Measurements from ENCODE around the gene CITED2.
A peak's percentile ranks its signal among the peaks of the same experiment; 100 is the strongest.
"Not testable (repeated sequence)": the region's sequence is repeated elsewhere in the genome, so short reads cannot be mapped to it uniquely, and the experiment has no call there.

The CITED2 gene

DNA sequence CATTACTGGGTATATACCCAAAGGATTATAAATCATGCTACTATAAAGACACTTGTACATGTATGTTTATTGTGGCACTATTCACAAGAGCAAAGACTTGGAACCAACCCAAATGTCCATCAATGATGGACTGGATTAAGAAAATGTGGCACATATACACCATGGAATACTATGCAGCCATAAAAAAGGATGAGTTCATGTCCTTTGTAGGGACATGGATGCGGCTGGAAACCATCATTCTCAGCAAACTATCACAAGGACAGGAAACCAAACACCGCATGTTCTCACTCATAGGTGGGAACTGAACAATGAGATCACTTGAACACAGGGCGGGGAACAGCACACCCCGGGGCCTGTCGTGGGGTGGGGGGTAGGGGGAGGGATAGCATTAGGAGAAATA lies 10.7 kb downstream of the CITED2 start:
- not testable (repeated sequence) for DNase-seq

DNA sequence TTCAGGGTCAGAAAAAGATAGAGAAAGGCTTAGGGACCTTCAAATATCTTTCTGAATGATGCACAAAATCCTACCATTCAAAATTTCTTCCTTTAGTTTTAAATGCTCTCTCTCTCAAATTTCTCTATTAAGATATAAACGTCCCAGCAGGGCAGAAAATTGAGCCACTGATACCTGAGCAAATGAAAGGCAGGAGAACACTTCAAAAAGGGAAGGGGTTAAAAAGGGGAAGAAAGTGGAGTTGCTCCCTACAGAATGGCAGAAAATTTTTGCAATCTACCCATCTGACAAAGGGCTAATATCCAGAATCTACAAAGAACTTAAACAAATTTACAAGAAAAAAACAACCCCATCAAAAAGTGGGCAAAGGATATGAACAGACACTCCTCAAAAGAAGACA lies 11.3 kb downstream of the CITED2 start:
- not testable (repeated sequence) for DNase-seq

DNA sequence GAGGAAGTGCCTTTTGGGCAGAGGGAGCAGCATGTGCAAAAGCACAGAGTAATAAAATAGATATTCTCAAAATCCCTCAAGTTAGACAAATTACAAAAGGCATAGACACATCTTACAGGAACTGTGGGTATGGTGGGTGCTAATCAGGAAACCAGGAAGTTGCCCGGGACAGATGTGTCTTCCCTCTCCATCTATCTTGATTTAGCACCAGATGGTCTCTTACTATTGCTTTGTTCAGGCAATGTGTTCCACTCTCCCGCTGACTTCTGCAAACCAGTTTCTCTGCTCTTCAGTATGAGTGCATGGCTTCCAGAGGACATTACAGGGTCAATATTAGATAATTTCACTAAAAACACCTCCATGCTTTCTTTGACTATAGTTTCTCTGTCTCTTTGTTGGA lies 13.2 kb downstream of the CITED2 start:
- no peak for DNase-seq

DNA sequence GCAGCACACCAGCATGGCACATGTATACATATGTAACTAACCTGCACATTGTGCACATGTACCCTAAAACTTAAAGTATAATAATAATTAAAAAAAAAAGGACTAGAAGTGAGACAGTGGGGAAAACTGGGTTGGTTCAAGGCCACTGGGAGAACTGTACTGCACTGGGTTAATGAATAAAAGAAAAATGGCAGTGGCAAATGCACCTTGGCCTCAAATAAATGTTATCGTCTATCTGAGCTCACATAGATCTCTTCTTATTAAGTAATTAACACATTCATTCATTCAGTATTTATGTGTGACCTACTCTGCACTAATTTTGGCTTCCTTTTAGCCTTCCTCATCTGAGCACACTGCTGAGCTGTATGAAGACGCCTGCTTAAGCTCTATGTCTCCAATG lies 17.5 kb downstream of the CITED2 start:
- DNase-seq = no peak

DNA sequence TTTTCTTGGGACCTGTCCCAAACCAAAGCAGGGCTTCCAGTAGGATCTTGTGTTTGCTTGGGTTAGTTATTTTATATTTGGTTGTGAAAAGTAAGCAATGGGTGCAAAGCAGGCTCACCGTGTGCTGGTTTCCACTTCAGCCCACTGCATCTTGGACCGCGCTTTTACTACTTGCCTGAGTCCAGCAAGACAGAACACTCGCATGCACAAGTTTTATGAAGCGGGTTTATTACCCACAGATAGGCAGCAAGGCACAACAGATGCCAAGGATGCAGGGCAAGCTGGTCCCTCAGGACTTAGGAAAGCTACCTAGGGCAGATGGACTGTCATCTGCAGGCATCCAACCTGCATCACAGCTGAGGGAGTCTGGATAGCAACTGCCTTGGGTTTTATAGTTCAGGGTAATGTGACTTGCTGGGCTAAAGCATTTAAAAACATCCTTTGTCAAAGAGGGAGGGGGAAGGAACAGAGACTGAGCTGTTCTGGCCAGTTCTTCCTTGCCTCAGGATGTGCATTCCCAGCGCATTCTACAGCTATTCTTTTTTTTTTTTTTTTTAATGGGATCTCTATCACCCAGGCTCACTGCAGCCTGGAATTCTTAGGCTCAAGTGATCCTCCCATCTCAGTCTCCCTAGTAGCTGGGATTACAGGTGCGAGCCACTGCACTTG lies 18.5 kb downstream of the CITED2 start:
- no peak for DNase-seq

DNA sequence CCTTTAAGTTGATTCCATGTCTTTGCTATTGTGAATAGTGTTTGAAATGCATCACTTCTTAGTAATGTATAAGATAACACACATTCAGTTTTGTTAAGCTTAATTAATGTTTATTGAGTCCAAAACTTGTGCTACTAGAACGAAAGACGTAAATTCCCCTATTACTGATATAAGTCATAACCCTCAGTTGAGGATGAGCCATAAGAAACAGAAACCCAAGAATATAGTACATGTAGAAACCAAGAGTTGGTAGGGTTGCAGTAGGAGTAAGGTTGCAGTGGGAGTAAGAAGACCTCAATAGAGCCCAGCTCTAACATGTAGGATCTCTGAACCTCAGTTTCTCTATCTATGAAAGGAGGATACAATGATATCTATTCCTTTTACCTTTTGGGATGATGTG lies 19.3 kb downstream of the CITED2 start:
- no peak for DNase-seq

DNA sequence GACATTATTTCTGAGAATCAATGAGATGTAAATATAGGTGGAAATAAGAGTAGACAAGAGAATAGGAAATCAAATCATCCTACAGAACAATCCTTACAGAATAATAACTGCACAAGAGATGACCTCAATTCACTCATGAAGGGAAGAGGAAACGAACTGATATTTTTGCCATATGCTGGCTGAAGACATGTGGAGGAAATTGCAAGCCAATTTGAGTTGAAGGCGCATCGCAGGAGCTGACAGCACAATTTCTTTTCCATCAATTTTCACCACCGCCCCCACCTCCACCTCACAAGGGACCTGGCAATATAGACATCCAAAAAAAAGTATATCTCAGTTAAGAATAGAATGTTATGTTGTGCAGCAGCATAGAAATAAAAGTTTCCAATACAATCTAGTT lies 20.3 kb downstream of the CITED2 start:
- DNase-seq = no peak

DNA sequence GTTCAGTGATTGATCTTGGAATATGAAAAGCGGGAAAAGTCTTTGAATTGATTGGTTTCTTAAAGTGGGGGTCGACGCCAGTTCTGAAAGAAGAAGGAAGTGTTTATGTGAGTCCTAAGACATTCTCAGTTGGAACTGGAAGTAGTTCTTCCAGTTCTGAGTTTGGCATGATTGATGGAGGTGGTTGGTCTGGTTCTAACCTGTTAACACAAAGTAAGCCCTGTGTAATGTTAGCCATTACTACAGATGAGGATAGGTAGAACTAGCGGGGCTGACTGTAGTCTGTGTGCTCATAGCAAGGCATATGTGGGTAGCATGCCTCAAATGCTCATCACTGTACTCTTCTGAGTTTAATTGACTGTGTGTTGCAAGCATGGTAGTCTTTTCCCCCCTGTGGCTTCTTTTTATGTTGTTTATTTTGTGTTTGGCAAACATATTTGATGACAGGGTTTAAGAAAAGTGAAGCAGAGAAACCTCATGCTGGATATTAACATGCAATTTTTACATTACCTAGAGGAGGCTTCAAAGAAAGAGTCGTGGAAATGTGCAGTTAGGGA lies 24.9 kb downstream of the CITED2 start:
- DNase-seq = no peak

DNA sequence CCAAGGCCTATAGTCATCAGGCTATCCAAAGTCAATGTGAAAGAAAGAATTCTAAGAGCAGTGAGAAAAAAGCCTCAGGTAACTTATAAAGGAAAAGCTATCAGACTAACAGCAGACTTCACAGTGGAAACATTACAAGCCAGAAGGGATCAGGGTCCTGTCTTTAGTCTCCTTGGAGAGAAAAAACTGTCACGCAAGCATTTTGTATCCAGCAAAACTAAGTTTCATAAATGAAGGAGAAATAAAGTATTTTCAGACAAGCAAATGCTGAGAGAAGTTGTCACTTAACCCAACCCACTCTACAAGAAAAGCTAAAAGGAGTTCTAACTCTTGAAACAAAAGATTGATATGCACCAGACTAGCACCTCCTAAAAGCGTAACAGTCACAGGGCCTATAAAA lies 28.1 kb downstream of the CITED2 start:
- DNase-seq = no peak

DNA sequence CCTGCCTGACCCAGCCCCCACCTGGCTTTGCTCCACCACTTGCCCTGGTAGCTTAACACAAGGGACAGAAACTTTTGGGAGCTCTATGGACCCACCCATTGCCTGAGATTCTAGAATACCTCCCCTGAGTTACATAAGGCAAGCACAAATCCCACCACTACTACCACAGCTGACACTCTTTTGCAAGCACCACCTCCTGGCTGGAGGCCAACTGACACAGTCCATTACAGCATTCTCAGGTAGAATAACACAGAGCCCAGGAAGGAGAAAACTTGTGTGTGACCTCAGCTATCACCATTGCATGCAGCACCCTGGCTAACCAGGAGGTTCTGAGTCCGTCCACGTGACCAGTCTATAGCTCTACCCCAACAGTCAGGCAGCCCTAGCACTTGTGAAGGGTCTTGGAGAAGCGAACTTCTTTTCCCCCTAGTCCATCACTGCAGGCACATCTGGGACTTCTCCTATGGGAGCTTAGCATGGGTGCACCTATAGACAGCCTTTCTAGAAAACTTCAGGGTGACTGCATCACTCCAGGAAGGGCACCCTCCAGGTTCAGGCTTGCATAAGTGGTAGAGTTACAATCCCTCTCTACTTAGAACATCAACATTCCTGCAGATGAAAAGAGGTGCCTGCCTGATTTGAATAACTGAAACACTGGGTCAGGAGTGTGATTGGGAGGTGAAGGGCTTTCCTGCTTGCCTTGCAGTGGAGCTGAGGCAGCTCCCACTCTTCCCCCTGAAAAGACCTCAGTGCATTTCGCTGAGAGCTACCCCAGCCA lies 30.1 kb downstream of the CITED2 start:
- DNase-seq = no peak

DNA sequence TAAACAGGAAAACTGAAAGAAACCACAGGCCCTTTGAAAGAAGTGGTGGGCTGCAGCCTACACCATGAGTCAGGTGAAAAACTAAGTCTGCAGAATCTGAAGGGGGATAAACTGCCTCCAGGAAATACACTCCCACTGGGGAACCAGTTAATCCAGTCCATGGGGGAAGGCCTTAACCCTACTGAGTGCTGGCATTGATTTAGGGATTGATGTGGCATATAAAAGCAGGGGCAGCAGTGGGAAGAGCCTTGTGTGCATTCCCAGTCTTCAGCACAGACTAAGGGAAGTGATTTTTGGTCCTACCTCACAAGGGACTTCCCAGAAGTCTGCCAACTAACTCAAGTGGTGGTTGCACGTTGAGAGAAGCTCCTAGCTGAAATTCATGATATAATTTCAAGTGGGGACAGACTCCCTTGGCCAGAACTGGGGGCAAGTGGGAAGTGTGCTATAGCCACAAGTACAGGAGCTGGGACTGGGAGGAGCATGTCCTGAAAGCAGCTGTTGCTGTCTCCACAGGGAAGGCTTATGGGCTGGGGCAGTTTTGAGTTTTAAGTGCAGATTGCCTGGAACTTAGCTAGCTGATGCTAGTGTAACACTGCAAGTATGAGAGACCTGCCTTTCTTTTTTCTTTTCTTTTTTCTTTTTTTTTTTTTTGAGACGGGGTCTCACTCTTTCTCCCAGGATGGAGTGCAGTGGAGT lies 31.2 kb downstream of the CITED2 start:
- DNase-seq = no peak

DNA sequence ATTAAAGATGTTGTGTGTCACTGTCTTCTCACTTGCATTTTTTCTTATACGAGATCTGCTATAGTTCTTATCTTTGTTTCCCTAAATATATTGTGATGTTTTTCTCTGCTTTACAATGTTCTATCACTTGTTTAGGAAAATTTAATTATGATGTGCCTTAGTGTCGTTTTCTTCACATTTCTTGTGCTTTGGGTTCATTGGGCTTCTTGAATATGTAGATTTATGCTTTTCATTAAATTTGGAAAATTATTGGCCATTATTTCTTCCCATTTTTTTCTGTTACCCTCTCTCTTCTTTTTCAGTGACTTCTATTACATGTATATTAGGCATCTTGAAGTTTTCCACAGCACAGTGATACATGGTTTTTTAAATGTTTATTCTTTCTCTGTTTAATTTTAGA lies 33.4 kb downstream of the CITED2 start:
- DNase-seq = no peak

DNA sequence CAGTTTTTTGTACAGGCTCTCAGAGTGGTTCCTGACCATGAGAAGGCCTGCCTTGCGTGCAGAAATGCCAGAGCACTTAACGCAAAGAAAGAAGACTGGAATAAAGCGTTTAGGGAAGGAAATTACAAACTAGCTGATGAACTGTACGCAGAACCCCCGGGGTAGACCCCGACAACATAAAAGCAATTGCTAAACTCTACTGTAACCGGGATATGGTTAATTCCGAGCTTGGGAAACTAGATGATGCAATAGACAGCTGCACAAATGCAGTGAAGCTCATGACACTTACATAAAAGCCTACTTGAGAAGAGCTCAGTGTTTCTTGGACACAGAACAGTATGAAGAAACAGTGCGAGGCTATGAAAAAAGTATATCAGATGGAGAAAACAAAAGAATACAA lies 35.7 kb downstream of the CITED2 start:
- no peak for DNase-seq

DNA sequence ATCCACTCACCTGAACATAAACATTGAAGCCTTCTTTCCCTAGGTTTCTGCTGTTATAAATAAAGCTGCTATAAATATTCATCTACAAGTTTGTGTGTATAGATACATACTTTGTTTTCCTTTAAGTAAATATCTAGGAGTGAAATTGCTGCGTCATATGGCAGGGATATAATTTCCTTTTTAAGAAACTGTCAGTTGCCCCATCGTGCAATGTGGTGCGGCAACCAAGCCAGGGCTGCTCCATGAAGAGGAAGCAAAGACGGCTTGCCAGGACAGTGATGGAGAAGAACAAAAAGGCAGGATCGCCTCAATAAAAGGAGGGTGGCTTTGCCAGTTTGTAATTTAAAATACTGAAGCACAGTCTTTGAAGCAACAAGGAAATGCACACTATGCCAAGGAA lies 36.6 kb downstream of the CITED2 start:
- no peak for DNase-seq

DNA sequence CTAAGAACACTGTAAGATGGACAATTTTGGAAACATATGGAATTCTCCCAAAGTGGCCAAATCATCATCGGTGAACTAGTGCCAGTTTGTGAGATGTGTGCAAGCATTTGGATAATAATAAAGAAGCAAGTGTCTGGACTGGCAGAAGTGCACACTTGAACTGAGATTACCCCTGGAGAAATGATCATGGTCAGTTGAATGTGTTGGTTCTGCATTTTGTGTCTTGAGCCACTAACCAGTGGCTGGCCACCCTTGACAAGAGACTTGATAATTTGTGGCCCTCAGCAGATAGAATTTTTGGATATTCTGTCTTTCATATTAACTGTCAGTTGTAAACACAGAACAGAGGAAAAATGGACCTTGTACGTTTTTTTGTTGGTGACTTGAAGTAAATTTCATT lies 37.4 kb downstream of the CITED2 start:
- no peak for DNase-seq

DNA sequence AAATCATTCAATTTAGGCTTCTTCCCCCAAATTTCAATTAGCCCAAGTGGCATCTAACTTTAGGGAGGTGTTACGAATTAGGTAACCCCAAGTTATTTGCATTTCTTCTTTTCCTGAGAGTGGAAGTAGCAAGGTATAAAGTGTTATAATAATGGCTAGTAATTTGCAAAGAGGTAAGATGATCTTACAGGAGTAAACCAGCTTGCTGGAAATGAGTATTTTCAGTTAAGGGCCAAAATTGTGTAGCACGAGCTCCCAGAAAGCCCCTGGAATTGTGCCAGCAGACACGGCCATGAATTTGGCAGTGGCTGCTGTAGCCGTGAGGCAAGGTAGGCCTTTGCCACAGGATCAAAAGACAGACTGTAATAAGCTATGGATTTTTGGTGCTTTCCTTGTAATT lies 38.0 kb downstream of the CITED2 start:
- DNase-seq = peak; percentile 8

DNA sequence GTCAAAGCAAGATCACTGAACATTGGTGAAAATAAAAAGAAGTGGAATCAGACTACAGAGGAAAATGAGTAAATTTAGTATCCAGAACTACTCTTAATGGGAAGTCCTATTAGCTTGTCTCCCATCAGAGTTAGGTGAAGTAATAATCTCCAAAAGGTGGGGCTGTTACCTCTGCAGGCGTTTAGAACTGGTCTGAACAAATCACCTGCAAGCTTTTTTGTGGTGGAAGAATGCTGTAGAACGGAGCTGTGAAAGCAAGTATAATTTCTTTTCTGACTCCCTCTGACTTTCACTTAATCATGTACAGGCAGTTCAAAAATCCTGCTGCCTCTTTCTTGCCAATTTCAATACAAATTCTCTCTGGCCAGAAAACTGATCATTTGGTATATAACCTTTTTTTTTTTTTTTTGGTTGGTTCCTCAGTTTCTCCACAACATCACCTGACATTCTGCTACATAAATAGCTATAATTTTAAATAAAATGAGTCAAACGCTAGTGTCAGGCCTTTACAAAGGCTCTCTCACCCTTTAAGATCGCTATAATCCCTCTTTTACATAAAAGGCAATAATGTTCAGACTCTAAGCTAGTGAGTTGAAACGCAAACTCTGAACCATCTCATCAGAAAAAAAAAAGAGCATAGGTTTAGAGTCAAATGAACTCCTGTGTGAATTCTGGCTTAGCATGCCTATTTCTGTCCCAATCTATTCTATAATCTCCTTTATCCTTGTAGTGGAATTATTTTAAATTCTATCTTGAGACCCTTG lies 38.8 kb downstream of the CITED2 start:
- no peak for DNase-seq

DNA sequence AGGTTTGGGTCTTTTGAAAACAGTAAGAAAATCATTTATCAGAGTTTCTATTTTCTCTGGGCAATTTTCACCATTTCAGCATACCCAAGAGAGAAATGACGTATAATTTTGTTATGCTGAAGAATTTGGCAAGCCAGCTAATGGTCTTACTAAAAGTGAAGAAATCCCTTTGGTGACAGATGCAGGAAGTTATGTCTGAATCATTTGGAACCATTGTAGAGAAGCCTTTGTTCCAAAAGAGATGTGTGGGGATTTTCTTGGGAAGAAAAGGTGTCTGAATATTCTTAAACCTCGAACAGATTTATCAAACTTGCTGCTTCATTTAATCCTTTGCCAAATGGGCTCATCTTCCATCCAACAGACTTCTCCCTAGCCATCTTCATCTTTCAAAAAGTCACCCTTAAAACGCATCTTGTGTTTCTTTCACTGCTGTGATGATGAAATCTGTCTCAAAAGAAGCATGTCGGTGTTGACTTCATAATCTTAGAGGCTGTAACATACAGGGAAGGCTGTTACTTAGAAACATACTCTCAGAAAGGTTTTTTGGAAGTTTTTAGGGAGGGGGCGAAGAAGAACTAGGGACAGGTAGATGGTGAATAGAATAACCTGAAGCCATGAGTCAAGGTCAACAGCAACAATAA lies 39.5 kb downstream of the CITED2 start:
- no peak for DNase-seq

DNA sequence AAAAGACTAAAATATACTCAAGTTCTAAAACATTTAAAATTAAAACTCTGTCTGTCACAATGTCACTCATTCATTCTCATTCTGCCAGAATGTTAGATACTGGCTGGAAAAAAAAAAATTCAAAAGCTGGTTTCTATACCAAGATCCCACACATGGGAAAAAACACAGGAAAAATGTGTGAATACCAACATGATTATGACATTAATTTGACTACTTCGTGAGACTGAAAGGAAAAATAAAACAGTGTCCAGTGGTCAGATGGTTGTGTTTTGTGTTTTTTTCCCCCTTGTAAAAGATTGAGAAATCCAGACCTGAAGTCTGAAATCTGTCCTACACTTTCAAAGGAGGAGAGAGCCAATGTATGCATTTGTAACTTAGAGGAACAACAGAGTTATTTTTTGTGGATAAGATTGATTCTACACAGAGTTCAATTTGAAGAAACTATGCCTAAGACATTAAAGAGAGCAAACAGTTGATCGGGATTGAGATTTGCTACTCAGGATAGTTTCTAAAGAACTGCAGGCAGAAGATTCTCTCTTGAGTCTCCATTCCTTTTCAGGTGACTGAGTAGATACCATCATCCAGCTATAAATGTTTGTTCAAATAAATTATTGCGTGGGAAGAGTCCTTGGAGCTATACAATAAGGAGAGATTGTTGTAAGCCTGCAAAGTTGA lies 43.5 kb downstream of the CITED2 start:
- no peak for DNase-seq

DNA sequence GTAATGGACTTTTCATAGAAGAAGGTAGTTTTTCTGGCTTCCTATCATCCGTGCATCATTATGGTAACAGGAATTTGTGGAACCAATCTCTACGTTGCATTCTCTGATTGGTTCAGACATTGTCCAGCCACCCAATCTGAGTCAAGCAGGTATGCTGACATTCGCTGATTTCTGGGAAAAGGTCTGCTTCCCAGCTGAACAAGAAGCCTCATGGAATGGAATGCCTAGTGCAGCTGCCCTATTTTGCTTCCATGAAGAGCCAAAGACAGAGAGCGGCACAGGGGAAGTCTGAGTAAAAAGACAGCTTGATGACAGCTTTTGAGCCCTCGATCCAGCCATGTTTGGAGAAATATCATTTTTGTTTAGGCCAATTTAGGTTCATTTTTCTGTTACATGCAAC lies 44.1 kb downstream of the CITED2 start:
- no peak for DNase-seq

DNA sequence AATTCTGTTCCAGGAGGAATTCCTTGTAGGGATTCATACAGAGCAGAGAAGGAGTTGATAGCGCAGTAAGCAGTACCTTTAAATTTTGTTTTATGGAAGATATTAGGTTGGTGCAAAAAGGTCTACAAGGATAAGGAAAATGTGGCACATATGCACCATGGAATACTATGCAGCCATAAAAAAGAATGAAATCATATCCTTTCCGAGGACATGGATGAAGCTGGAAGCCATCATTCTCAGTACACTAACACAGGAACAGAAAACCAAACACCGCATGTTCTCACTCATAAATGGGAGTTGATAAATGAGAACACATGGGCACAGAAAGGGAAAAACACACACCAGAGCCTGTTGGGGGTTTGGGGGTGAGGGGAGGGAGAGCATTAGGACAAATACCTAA lies 45.2 kb downstream of the CITED2 start:
- no peak for DNase-seq

DNA sequence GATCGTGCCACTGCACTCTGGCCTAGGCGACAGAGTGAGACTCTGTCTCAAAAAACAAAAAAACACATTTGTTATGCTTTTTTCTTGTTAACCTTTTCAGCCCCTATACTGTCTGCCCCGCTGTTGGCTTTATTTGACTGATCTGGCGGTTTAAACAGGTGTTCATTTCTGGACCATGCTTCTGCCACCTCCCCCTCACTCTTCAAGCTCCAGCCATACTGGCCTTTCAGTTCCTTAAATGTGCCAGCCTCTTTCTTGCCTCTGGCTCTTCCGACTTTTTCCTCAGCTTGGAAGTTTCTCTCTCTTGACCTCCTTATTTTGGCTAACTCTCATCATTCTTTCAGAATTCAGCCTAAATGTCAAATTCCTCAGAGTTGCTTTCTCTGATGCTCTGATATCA lies 47.4 kb downstream of the CITED2 start:
- DNase-seq = no peak
